Upper lobe of left lung (tissue), 6 donors: ENCODE results near the gene DYNLRB2. TPM values are rescaled to one million over a fixed set of nuclear protein-coding genes. Genes with fewer than 3 reads are reported as not detected.

Experiments used
- ATAC-seq, 2 donors: fragments of 200-7000 bp; cut with Tn5 transposase; one replicate each; pipeline ENCODE4 v1.9.1; 2022; ENCODE audit warnings: mild to moderate bottlenecking in 2 of 2, moderate library complexity in 2 of 2; ENCODE audit not compliant: low FRiP score in 2 of 2
- DNase-seq, 2 donors: peaks; one replicate each; pipeline ENCODE4 v3.0.0-alpha.2; 2019 to 2020
- H3K27ac ChIP-seq, 4 donors: fragments of 200-600 bp; sonication (generic); one replicate each; pipeline ENCODE4 v1.5.1; 2016 to 2019
- H3K27me3 ChIP-seq, 4 donors: fragments of 200-600 bp; sonication (generic); one replicate each; pipeline ENCODE4 v1.5.1; 2017 to 2019
- H3K36me3 ChIP-seq, 4 donors: fragments of 200-600 bp; sonication (generic); one replicate each; pipeline ENCODE4 v1.5.1; 2016 to 2019
- H3K4me1 ChIP-seq, 4 donors: fragments of 200-600 bp; sonication (generic); one replicate each; pipeline ENCODE4 v1.5.1; 2018 to 2019
- H3K4me3 ChIP-seq, 4 donors: fragments of 200-600 bp; sonication (generic); one replicate each; pipeline ENCODE4 v1.5.1; 2017 to 2019; ENCODE audit warnings: mild to moderate bottlenecking in 2 of 4, moderate library complexity in 1 of 4
- H3K9me3 ChIP-seq, 4 donors: fragments of 200-600 bp; sonication (generic); one replicate each; pipeline ENCODE4 v1.5.1; 2018 to 2019
- EP300 ChIP-seq, 4 donors: sonication (generic); formaldehyde crosslinking; IDR thresholded peaks; one replicate each; pipeline ENCODE4 v1.5.1; 2017; ENCODE audit warnings: antibody characterized with exemption in 4 of 4, control low read depth in 2 of 4
- POLR2A ChIP-seq, 4 donors: fragments of 450-650 bp; IDR thresholded peaks; one replicate each; pipeline ENCODE4 v1.5.1; 2016 to 2017; ENCODE audit warnings: antibody characterized with exemption in 4 of 4, mild to moderate bottlenecking in 2 of 4
- POLR2AphosphoS5 ChIP-seq, 2 donors: sonication (generic); formaldehyde crosslinking; IDR thresholded peaks; one replicate each; pipeline ENCODE4 v1.5.1; 2017; ENCODE audit warnings: antibody characterized with exemption in 2 of 2
- whole genome bisulfite sequencing, 2 donors: methylation state at CpG; one replicate each; pipeline ENCODE4 v1.1.5; 2017 to 2018; 5-methylcytosine and 5-hydroxymethylcytosine counted together
- total RNA-seq, 6 donors: library from RNA; depleted of rRNA in 4 of 6; stranded (reverse); fragments of >200 nt in 4 of 6; gene quantifications; one replicate each; pipeline versions ENCODE4 v1.1.0 to v1.2.1, GENCODE V29; 2016 to 2021
- TF ChIP-seq, protein P1 (sequence below), 6 experiments: fragments of 450-650 bp in 4 of 6; fragments of 200-600 bp in 2 of 6; sonication (generic) in 2 of 6; IDR thresholded peaks; one replicate each; pipeline ENCODE4 v1.5.1; 2016 to 2019; ENCODE audit warnings: antibody characterized with exemption in 6 of 6
- donor health status: DM: no; HTN: no; CAD: no; lungs with moderate emphysema.
- donor health status: DM: no; HTN: yes; CAD: no; lungs with severe emphysema.

Gene DYNLRB2
- total RNA-seq = 10 to 100 TPM in 3 of 6 donors, 1 to 10 TPM in 3; 1.1 to 39.3 (median 8.0) TPM

DNA sequence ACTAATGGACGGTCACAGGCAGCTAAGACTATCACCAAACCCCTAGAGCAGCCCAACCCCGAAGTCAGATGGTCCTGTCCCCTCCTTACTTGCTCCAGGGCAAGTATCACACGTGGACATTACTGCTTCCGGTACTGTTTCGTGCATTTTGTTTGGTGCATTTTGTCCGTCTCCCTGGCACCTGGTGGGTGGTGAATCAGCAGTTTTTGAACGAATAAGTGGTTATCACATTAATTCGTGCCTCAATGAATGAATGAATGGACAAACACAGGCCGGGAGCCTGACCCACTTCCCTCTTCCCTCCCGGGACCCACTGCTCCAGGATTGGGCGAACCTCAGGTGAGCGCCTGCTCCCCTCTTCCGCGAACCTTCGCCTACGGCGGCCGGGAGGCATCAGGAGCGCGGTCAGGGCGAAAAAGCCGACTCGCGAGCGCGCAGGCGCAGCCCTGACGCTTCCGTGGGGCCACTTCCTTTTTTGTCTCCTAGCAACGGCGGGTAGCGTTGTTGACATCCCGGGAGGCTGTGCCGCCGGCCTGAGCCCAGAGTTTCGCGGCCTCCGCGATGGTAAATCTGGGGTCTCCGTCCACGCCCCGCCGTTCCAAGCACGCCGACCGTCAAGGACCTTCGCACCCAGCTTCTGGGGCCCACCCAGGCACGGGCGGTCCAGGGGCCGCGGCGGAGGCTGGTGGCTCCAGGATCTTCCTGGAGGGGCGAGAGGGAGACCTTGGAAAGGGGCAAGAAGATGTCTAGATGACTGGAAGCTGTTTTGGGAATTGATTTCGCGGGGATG, at the start of gene DYNLRB2:
Gene DYNLRB2, plus strand, starts transcription at position 478 of the 790 bp plus-strand sequence. Its CDS starts 84 bp downstream, at position 562.
- Histone ChIP-seq H3K4me1 (peaks cover 3 to 12% (median 7%) of the 10 kb centered on the region in 4 donors), H3K27me3 (no peaks in the 10 kb centered on the region), H3K9me3 (no peaks in the 10 kb centered on the region), H3K27ac (peak within 1 kb of the TSS; percentile 54 to 82 (median 70)), H3K36me3 (no peaks in the 10 kb centered on the region), H3K4me3 (peak within 1 kb of the TSS; percentile 58 to 78 (median 66))
- DNase-seq (peak; percentile 91 to 99), ATAC-seq (peak; percentile 96 to 99)
- WGBS, 2 donors = 4% methylated on average over 37 to 55 of the region's 55 CpGs
- TF ChIP-seq EP300 (IDR thresholded peaks at IDR 0.05) (peak in 1 of 4 donors; percentile 50), POLR2A (IDR thresholded peaks at IDR 0.05) (peak in 2 of 4 donors; percentile 46 to 64), POLR2AphosphoS5 (IDR thresholded peaks at IDR 0.05) (peak; percentile 53 to 87)
- TF ChIP-seq, protein P1, sequence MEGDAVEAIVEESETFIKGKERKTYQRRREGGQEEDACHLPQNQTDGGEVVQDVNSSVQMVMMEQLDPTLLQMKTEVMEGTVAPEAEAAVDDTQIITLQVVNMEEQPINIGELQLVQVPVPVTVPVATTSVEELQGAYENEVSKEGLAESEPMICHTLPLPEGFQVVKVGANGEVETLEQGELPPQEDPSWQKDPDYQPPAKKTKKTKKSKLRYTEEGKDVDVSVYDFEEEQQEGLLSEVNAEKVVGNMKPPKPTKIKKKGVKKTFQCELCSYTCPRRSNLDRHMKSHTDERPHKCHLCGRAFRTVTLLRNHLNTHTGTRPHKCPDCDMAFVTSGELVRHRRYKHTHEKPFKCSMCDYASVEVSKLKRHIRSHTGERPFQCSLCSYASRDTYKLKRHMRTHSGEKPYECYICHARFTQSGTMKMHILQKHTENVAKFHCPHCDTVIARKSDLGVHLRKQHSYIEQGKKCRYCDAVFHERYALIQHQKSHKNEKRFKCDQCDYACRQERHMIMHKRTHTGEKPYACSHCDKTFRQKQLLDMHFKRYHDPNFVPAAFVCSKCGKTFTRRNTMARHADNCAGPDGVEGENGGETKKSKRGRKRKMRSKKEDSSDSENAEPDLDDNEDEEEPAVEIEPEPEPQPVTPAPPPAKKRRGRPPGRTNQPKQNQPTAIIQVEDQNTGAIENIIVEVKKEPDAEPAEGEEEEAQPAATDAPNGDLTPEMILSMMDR (IDR thresholded peaks at IDR 0.05) = peak in 1 of 6 experiments; percentile 18

DNA sequence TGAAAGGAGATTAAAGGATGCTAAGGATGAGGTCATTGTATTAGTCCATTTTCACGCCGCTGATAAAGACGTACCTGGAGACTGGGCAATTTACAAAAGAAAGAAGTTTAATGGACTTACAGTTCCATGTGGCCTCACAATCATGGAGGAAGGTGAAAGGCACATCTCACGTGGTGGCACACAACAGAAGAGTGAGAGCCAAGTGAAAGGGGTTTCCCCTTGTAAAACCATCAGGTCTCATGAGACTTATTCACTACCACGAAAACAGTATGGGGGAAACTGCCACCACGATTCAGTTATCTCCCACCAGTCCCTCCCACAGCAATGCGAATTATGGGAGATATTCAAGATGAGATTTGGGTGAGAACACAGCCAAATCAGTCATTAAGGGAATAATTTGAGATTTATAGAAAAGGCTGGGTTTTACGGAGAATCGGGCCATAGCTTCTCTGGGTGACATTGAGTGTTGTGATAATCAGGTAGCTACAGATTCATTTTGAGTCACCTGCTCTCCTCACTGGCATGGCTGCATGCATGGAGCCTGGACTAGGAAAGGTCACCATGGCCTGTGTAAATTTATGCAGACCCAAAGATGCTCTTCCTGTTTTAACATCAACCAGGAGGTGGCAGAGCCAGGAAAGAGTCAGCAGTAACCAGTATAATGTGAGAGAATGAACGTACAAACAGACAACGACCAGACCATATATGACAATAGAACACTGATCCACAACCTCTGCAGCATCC, 40.5 kb upstream of the DYNLRB2 start:
- H3K36me3 ChIP-seq = no peaks in the 10 kb centered on the region
- H3K27ac ChIP-seq = no peak overlapping the region
- no peaks in the 10 kb centered on the region for H3K27me3 ChIP-seq
- H3K4me1 ChIP-seq = no peaks in the 10 kb centered on the region
- DNase-seq = no peak
- H3K4me3 ChIP-seq = no peak overlapping the region
- ATAC-seq = no peak
- TF ChIP-seq EP300 (IDR thresholded peaks at IDR 0.05) (no peak), POLR2A (IDR thresholded peaks at IDR 0.05) (no peak), POLR2AphosphoS5 (IDR thresholded peaks at IDR 0.05) (no peak)
- TF ChIP-seq, protein P1 (IDR thresholded peaks at IDR 0.05) = no peak
- no peaks in the 10 kb centered on the region for H3K9me3 ChIP-seq
- WGBS, 2 donors = 77 to 79% methylated on average over 11 of the region's 11 CpGs

DNA sequence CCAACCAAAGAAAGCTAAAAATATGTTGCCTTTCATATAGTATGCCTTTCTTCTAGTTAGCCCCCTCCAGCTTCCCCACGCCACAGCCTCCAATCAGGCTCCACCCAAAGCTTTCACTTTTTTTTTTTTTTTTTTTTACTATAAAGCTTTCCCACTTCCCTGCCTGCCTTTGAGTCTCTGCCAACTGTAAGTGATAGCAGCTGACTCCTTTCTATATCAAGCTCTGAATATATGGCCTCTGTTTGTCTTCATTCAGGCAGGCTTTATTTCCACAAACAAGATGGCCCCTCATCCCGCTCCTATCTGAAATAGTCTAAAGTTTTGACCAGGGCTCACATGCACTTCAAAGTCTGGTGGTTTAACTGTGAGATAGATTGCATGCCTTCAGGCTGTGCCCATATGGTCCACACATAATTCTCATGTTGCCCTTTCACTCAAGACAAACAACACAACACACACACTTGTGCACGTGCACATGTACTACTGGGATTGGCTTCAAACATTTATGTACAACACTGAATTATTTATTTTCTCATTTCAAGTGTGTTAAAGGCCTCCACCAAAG, 39.8 kb upstream of the DYNLRB2 start:
- H3K36me3 ChIP-seq = no peaks in the 10 kb centered on the region
- H3K27ac ChIP-seq = no peak overlapping the region
- H3K27me3 ChIP-seq = no peaks in the 10 kb centered on the region
- no peaks in the 10 kb centered on the region for H3K4me1 ChIP-seq
- DNase-seq (no peak), ATAC-seq (no peak)
- TF ChIP-seq EP300 (IDR thresholded peaks at IDR 0.05) = no peak
- TF ChIP-seq POLR2AphosphoS5 (IDR thresholded peaks at IDR 0.05) = no peak
- no peak for TF ChIP-seq POLR2A (IDR thresholded peaks at IDR 0.05)
- TF ChIP-seq, protein P1 (IDR thresholded peaks at IDR 0.05) = no peak
- WGBS, 2 donors = 76 to 83% methylated on average over 3 of the region's 3 CpGs
- no peak overlapping the region for H3K4me3 ChIP-seq
- H3K9me3 ChIP-seq = no peaks in the 10 kb centered on the region

DNA sequence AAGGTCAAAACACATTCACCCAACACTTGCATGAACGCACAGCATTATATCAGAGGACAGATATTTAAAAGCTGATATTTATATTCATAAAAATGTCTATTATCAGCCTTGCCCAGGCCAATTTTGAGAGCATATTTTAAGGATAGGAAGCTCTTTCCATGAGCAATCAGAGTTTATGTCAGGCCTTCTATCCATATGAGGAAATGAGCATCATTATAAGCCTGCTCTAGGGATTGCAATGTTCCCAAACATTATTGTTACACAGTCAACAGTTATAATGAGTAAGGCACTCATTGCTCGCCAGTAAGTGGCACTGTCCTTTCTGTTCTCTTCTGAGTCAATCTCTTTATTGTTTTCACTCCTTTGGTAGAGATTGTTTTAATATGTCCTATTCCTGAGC, 37.7 kb upstream of the DYNLRB2 start:
- H3K27me3 ChIP-seq = no peaks in the 10 kb centered on the region
- H3K9me3 ChIP-seq = no peaks in the 10 kb centered on the region
- no peak overlapping the region for H3K4me3 ChIP-seq
- no peak overlapping the region for H3K27ac ChIP-seq
- H3K36me3 ChIP-seq = no peaks in the 10 kb centered on the region
- no peak for TF ChIP-seq POLR2AphosphoS5 (IDR thresholded peaks at IDR 0.05)
- H3K4me1 ChIP-seq = no peaks in the 10 kb centered on the region
- DNase-seq = no peak
- ATAC-seq = no peak
- WGBS, 2 donors = 65 to 72% methylated on average over 2 of the region's 2 CpGs

DNA sequence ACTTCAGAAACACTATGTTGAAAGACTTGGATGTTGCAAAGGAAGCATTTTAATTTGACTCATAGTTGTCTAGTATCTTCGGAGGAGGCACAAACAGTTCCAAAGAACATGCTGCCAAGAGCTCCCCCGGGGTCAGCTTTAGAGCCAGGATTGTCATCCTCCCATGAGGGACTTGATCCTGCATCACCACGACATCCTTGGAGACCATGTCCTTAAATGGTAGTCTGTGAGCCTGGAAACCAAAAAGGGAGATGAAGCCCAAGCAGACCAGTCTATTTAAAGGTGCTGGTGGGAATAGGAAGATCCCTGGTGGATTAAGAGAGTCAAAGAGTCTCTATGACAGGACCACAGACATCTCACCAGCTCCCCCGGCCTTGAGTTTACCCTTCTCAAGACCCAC, 33.3 kb upstream of the DYNLRB2 start:
- TF ChIP-seq, protein P1 (IDR thresholded peaks at IDR 0.05) = no peak
- peak in 1 of 4 donors; percentile 19 for TF ChIP-seq EP300 (IDR thresholded peaks at IDR 0.05)
- WGBS, 2 donors = 61 to 80% methylated on average over 4 of the region's 4 CpGs
- Histone ChIP-seq H3K36me3 (no peaks in the 10 kb centered on the region), H3K27me3 (no peaks in the 10 kb centered on the region), H3K4me1 (no peaks in the 10 kb centered on the region), H3K4me3 (no peak overlapping the region), H3K9me3 (no peaks in the 10 kb centered on the region), H3K27ac (no peak overlapping the region)
- no peak for ATAC-seq
- DNase-seq = no peak
